GM19455 (cell line): ENCODE measurements around the gene REG3A.

Source experiments
- ATAC-seq: cut with Tn5 transposase; IDR thresholded peaks from one replicate; pipeline ENCODE4 v1.9.1; 2021; ENCODE audit not compliant: unreplicated experiment

REG3A gene

DNA sequence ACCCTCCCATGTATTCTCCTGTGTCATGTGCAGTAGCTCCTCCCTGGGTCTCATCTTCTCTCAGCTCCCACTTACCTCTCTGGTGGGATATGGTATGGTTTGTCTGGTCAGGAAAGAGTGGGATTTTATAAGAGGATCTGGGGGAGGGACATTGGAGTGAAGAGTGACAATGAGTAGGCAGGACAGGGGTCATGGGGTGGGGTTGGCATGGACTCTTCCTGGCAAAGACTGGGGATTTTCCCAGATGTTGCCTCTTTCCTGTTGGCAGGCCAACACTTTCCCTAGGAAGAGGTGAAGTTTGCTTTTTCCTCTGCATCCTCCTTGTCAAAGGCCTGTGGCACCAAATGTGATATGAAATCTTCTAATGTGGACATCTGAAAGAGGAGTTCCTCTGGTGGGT, at the start of gene REG3A:
Gene REG3A, minus strand, starts transcription at position 101 of the 400 bp plus-strand sequence. CDS start 348 bp downstream, outside the sequence.
- no peak for ATAC-seq

DNA sequence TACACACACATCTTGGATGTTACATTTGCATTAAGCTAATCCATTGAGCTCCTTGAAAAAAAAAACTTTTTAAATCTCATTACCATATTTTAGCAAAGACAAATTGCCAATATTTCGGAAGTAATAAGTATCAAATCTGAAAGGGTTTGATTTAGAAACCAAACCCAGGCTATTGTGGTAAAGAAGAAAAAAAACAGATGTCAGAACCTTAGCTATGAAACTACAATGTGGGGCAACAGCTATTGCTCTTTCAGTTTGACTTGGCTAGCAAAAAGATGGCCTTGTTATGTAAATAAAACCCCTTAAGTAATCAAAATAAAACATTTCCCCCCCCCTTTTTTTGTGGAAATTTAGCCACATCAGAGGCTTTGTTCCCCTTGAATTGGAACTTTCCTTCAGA, 41.2 kb upstream of the REG3A start:
- no peak for ATAC-seq

DNA sequence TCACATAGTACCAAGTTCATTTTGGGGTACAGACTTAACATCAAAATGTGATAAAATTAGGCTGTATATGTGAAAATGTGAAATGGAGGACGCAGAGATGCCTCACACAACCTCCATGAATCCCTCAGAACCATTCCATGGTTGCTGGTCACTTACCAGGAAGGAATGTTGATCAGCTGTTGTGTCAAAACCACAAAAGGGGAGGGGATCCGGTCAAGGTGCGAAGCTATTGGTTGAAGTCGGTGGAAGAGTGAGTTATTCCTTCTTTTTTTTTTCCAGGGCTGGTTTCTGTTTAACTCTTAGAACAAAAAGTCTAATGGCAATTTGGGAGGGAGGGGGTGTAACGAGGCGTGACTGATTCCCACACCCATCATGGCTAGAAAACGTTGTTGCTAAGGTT, 32.3 kb upstream of the REG3A start:
- ATAC-seq: no peak

DNA sequence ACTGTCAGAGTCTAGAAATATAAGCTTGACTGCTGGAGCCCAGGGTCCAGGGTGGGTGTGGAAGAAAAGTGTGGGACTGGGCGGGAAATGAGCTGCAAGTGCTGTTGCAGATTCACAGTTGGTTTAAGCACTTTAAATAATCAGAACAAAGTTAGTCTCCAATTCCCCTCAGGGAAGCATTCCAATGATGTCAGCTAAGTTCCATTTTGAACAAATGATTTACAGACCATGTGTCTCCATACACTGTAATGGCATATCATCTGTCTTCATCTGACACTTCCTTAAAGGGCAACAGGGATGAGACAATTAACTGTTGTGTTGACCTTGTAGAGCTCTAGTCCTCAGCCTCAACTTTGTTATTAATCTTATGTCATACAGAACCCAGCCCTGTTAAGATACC, 31.5 kb upstream of the REG3A start:
- ATAC-seq: no peak

DNA sequence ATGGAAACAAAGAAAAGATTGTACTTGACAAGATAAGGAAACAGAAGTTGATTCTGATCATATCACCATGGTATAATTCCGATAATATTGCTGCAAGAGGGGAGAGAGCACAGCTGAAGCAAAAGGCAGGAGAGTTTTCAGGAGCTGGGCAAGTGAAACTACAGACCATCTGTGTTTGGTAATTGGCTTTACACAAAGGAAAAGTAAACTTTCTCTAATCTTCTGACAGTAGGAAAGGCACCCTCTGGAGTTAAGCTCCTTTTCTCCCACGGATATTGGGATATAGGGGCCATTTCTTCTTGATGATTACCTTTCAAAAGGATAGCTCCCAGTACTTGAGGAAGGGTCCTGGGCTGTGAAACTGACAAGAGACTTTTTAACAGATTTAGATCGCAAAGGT, 29.9 kb upstream of the REG3A start:
- no peak for ATAC-seq

DNA sequence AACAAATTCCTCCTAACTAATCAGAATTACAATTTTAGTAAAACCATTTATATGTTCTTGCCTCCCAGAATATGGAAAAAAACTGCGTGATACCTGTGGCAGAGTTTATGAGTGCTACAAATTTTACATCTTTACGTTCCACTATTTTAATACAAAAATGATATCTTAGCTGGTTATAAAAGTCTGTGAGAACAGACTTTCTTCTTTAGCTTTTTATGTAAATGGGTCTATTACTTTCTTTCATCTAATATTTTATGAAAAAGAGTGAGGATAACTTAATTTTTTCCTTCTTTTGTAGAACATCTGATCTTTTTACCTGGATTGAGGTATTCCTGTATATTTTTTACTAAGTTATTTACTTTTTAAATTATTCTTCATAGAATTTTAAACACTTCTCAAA, 22.1 kb upstream of the REG3A start:
- no peak for ATAC-seq

DNA sequence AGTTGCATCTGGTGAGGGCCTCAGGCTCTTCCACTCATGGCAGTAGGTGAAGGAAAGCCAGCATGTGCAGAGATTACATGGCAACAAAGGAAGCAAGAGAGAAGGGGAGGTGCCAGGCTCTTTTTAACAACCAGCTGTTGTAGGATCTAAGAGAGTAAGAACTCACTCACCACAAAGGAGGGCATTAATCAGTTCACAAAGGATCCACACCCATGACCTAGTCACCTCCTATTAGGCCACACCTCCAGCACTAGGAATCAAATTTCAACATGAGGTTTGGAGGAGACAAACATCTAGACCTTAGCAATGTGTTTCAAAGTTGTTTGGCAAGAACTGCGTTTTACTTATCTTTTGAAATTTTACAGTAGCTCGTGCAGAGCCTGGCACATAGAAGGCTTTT, 20.5 kb upstream of the REG3A start:
- no peak for ATAC-seq

DNA sequence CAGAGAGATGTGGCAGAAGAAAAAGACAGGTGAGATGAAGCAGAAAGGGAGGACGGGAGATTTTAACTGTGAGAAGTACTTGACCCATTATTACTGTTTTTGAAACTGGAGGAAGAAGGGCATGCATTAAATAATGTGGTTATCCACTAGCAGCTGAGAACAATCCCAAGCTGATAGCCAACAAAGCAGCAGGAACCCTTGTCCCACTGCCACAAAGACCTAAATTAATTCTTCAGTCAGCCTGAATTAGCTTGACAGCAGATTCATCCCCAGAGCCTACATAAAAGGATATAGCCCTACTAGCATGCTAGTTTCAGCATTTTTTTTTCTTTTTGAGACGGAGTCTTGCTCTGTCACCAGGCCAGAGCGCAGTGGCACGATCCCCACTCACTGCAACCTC, 19.5 kb upstream of the REG3A start:
- no peak for ATAC-seq

DNA sequence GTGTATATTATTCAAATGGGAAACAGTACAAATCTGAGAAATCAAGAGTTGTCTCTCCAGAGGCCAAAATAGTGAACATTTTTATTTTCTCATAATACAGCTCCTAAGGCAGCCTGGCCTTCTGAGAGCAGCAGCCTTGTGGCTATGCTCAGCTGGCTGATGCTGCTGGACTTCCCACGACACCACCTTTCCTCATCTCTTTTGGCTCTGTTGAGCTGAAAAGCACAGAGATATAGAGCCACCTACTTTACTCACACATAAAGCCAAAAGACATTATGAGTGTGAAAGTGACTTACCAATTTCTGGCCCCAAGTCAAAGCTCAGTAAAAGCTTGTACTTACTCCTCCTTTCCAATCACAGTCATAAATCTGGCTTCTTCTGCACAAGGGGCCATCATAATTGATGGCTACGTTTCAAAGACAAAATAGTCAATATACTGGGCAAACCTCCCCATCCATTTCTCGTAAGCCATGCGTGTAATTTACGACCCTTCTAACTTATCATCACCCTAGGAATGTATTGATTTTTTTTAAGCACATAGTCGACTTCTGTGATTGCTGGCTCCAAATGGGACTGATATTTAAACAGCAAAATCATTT, 18.6 kb upstream of the REG3A start:
- no peak for ATAC-seq

DNA sequence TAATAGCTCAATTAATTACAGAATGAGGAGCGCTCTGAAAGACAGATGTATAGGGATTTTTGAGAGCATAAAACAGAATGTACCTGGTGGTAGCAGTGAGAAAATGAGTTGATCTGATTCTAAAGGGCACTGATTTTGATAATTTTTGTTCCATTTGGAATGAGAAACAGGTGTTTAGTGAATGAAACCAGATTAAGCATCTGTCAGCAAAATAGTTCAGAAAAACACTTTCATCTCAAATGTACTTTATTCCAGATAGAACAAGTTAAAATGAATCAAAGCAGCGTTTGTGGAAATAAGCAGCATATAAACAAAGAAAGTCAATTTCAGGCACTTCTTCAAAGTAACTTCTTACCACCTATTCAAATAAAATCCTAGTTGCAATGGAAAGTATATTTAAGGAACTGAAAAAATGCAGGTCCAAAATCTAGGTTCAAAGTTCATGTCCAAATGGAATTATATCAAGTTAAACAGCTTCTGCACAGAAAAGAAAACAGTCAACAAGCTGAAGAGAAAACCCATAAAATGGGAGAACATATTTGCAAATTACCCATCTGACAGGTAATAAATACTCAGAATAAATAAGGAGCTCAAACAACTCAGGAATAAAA, 11.9 kb upstream of the REG3A start:
- no peak for ATAC-seq

DNA sequence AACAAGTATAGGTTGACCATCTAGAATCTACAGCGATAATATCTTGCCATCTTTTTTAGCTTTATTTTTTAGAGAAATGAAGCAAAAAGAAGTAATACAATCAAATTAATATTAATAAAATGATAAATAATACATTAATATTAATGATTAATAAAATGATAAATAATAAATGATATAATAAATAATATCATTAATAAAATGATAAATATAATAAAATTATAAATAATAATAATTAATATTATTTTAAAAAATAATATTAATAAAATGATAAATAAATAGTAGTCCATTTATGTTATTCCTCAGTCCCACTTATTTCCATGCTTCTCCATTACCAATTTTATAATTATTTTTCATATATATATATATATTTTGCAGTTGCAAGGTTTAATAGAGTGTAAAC, 3.2 kb upstream of the REG3A start:
- no peak for ATAC-seq

DNA sequence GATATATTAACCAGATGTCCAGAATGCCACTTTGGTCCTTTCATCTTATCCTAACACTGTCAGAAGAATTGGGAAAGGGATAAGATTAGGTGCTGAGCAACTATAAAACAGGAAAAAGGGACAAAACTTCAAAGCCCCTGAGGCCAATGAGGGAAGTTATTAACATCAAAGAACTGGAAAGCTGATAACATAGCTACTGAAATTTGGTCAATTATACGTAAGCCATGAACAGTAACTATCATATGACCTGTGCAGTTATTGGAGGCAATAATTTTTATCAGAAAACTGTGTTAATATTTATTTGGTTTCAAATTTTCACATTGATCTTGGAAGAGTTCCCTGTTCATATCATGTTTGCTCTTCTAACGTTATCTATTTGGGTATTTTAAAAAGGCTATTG, 2.6 kb upstream of the REG3A start:
- no peak for ATAC-seq

DNA sequence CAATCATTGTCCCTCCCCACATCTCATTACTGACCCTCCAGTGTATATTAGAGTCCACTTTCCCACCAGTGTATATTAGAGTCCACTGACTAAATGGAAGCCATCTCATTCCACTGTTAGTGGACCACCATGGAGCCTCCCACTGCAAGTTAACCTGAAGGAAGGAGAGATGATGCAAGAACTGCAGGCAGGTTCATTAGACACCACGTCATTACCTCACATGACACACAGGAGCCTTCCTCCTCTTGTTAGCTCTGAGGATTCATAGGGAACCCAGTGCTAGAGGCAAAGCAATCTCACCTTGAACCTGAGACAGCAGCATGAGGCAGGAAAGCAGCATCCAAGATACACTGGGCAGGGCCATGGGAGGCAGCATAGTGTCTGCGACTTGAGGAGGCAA, 523 bp downstream of the REG3A start:
- no peak for ATAC-seq

DNA sequence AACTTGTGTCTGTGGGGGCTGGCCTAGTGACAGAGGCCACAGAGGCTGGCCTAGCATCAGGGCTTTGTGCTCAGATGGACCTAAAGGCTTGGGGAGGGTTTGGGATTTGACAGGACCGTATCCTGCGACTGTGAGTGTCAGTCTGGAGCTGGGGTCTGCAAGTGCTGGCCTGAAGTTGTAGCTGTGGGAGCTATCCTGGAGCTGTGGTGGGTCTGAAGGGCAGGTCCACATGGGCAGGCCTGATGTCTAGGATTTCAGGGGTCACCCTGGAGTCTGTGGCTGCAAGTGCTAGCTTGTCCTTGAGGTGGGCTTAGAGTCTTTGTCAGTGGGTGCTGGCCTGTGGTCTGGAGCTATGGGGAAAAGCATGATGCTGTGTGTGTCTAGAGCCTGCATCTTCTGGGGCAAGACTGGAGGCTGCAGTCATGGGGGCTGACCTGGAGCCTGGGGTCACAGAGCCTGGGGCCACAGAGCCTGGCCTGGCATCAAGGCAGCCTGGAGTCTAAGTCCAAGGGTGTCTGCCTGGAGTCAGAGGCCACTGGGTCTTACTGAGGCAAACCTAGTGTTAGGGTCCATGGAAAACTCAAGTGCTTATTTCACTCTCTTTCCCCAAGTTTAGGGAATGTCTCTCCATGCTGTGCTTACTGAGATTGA, 3.6 kb downstream of the REG3A start:
- no peak for ATAC-seq

DNA sequence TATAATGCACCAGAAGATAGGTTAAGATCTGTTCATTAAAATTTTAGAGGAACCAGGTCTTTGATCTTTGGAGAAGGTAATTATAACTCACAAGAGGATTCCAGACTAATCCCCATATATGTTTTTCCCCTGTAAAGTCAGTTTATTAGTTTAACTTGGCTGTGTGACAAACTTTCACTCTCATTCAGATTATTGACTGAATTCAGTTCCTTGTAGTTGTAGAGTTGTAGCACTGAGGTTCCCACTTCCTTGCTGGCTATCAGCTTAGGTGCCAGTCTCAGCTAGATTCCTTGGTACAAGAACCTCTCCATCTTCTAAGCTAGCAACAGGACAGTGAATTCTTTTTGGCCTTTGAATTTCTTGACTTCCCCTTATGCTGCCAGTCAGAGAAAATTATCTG, 20.1 kb downstream of the REG3A start:
- no peak for ATAC-seq

DNA sequence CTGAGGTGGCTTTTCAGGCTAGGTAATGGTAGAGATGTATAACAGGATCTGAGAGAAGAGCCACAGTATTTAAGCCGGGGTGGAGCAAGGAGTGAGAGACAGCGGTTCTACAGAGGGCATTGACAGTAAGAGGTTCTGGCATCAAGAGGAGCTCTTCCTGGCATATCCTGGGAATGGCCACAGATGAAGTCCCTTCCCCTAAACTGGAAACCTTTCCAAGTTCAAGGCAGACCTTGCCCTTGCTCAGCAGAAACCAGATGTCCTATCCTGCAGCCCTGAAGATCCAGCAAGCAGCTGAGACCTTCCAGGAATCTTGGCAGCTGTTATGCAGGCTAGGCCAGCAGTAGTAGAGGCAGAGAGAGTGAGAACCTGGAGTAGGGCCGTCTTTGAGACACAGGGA, 21.2 kb downstream of the REG3A start:
- no peak for ATAC-seq

DNA sequence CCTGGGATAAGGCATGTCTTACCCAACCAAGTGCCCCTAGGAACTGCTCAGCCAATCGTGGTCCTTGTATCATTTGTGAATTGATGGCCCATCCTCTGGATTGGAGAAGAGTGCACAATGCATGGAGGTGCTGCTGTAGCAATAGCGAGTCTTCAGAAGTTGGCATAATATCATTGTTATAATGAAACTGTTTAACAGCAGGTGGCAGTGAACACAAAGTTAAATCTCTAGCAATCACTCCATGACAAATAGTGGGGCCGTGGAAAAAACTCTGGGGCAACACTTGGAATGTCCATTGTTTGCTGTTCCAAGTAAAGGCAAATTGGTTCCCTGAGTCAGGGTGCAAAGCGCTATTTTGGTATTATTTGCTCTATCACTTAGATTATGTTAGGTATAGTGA, 27.9 kb downstream of the REG3A start:
- ATAC-seq: no peak

DNA sequence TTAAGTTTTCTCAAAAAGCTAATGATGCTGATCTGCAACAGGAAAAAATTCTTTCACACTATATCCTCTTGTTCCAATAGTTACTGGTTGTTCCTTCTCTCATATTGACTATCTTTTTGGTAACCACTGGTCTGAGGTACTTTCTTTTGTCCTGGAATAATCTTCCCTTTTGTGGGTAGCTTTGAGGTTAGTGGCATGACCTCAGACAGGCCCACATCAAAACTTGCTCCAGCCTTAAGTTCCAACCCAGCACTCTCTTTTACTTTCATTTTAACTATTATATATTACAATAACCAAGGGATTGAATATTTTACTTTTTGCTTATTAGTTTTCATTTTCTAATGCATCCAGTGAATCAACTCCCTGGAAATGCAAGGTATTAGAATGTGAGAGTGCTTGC, 29.7 kb downstream of the REG3A start:
- no peak for ATAC-seq

DNA sequence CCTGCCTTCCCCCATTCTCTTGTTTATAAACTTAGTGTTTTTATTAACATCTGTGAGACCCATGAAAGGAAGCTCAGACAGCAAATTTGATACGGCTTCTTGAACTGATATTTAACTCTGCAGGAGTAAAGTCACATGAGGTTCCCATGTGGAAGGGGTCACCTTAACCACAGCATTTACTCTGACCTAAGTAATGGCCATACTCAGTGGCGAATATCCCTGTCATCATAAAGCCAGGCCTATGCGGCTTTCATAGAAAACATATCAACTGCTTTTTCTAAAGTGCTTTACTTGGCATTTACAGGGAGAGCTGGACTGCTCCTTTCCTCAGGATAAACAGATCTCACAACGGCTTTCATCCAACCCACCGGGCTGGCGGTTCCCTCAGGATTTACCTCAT, 30.3 kb downstream of the REG3A start:
- ATAC-seq: no peak

DNA sequence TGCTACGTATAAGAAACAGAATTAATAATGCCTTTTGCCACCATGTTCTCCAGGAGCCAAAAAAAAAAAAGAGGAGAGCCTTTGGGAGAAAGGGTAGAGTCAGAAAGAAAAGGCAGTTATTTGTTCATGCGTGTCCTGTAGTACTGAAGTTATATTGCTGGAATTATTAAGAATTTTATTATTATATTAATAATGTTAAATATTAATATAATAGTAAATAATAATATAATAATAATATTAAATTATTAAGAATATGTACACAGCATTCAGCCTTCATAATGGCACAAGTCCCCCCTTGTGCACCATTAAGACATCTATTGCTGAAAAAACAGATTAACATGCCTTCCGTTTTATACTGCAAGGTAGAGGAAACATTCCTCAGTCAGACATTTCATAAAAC, 31.1 kb downstream of the REG3A start:
- ATAC-seq: no peak

DNA sequence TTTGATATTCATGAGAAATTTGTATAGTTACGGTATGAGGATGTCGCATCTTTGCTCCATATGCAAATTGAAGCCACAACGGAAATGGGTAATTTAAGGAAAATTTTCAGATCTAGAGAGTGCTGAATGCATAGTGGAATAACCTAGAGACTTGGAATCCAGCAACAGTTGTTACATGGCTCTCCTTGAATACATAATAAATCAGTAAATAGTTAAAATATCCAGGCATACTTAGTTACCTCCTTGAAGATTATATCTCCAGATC, 33.9 kb downstream of the REG3A start:
- no peak for ATAC-seq

DNA sequence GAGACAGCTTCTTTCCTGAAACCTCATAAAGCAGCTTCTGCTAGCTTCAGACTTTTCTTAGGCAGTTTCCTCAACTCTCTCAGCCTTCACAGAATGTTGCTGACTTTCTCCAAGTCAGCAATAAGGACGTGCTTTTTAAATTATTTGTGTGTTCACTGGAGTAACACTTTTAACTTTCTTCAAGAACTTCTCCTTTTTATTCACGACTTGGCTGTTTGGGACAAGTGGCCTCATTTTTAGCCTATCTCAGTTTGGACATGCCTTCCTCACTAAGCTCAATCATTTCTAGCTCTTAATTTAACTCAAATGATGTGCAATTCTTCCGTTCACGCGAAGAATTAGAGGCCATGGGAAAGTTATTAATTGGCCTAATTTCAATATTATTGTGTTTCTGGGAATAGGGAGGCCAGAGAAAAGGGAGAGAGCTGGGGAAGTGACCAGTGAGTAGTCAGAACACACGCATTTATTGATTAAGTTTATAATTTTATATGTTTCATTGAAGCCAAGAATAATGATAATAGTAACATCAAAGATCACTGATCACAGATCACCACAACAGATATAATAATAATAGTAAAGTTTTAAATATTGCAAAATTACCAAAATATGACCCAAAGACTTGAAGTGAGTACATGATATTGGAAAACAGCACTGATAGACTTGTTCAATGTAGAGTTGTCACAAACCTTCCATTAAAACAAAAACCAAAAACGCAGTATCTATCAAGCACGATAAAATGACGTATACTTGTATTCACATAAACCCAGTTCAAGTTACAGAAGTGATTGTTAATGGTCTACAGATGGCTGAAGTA, 34.4 kb downstream of the REG3A start:
- no peak for ATAC-seq
